ENCODE measurements around the gene NPM3.

NPM3 gene

DNA sequence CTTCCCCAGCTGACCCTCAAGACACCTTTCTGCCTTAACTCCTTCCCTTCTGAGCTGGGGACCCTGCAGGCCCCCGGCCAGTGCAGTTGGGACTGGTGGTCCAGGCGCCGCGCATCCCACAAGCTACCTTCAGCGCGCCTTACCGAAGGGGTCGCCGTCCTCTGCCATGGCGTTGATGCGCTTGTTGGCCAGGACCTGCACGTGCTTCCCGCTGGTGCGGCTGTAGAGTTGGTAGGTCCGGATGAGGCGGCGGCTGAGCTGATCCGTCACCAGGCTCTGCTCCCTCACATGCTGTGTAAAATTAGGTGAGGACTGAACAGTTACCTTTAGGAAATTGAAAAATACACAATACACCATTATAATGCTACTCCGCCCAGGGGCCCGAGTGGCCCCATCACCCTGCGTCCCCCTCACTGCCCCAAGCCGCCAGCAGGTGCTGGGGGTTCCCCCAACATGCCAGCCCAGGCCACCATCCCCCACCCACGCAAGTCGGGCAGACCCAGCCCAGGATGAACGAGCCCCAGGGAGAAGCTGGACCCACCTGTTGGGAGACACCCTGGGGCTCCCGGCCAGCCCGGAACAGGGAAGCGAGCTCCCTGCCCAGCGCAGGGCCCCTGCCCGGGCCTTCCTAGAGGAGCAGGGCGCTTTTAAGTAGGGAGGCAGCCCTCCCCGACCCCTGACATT is 8.5 kb downstream of the NPM3 start:
- no peak for DNase-seq (ENCODE audit: low spot score)

DNA sequence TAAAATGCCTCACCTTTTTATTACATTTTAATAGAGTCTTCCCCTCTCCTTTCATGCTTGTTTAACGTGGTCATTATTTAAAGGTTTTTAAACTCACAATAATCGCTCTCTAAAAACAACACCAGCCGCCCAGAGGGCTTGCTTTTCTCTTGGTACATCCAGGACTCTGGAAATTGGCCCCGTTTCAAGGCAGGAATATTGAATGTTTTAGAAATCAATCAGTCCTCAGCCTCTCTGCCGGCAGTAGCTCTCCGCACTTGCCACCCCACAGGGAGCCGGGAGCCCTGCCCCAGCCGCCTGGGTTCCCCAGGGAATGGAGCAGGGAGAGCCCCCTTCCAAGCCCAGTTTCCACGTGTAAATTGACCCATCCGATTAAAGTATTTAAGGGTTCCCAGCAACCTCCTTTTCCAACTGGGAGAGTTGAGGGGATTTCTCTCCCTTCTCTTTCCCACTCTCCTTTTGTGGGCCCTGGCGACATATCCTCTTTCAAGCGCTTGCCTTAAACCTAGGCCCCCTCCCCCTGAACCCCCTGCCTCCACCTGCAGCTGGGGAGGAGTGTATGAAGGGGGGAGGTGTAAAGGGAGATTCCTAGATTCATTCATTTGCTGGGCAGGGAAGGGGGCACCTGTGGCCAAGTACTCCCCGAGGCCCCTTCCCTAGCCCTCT is 9.2 kb downstream of the NPM3 start:
- no peak for DNase-seq (ENCODE audit: low spot score)

DNA sequence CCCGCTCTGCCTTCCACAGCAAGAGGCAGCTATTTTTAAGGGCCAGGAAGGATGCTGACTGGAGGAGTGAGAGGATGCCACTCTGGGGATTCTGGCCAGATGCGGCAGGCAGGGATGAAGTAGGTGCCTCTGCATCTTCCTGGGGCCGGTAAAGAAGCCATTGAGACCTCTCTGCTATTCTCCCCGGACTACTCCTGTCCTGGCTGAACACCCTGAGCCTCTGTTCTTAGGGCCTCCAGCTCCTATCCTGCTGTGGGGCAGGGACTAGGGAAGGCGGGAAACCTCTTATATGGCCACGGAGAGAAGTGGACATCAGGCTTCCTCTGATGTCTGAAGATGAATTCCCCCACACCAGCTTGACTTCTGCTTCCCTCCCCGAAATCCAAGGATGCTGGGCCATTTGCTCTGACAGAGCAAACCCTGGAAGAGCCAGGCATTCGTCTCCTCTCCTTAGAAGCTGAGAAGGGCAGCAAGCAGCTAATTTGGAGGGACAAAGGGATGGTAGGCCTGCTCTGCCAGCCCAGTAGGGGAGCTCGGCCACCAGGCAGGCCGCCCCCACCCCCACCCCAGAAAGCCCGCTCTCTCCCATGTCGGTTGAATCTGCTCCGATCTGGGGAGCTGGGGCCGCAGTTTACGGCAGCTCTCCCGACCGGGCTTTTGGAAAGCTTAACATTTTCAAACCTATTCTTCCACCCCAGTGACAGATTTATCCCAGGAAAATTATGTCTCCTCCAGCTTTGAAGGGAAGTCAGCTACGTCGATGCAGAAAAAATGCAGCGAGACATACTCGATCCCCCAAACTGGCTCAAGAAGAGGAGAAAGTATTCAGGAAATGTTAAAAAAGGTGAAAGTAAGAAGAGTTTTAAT is 10.1 kb downstream of the NPM3 start:
- no peak for DNase-seq (ENCODE audit: low spot score)

DNA sequence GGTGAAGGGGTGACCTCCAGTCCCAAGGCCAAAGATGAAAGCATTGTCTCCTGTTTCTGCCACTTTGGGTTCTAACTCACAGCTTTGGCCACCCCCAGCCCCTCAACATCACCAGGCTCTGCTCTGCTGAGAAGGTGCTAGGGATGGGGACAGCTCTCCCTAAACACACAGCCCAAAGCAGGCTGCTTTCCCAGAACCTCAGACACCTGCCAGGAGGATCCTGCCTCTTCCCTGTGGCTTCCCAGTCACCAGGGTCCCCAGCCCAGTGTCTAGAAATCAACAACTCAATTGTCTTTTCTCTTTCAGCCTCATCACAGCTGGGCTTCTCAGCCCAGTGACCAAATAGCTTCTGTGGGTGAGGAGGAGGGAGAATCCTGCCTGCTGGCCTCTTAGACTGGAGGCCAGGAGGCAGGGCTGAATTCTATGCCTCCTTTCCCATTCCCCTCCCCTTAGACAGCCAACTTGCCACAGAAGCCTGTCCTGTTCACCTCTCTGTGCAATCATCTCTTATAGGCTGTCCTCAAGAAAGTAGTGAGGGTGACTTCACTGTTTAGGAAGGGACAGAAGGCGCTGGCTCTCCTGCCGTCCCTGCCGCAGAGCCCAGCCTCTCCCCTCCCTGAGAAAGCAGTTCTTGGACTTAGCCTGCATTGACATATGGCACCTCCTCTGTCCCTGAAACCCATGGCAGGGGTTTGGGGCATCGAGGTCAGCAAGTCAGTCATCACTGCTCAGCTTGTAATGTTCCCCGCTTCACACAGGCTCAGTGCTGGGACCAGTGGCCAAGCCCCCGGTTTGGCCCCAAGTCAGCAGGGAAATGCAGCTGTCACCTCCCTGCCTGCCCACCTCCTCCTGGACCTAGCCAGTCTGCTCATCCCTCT is 11.0 kb downstream of the NPM3 start:
- no peak for DNase-seq (ENCODE audit: low spot score)

DNA sequence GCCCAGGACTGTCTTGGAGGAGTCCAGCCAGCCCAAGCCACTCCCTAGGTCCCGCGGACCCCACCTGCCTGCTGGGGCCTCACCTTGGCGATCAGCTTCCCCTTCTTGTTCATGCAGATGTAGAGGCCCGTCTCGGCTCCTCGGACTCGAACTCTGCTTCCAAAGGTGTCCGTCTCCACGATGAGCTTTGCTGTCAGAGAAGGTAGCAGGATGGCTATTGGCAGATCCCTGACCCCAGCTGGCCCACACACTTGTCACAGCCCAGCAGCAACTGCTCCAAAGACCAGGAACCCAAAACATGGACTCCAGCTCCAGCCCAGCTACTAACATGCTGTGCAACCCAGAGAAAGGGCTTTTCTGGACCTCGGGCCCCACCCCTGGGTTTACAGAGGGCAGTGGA is 11.9 kb downstream of the NPM3 start:
- no peak for DNase-seq (ENCODE audit: low spot score)

DNA sequence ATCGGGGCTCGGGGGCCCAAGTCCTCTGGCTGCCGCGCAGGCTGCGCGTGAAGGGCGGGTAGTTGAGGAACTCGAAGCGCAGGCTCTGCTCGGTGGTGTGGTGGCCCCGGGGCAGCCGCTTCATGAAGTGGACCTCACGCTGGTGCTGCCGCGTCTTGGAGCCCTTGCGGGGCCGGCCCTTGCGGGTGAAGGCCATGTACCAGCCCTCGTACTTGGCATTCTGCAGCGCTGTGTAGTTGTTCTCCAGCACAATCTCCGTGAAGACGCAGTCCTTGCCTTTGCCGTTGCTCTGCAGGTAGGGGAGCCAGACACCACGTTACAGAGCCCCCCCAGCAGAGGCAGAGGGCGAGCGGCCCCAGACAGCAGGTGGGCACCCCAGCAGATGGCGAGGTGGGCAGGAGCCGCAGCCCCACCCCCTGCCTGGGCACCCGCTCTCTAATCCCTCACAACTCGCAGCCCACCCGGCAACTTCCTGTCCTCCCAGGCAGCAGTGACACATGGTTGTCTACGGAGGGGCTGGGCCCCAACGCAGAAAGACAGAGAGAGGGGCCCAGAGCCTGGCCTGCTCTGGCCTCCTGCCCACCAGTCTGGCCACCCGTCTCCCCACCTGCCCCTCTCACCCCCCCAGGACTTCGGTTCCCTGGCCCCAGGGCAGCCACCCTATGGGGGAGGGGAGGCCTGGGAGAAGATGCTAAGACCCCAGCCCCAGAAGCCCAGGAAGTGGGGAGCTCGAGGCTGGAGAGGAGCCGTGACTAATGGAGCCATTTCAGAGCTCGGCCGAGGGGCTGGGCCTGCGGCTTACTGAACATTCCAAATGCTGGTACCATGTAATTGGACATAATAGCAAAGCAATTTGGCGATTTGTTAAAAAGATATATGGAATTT is 12.7 kb downstream of the NPM3 start:
- DNase-seq (ENCODE audit: low spot score): no peak

DNA sequence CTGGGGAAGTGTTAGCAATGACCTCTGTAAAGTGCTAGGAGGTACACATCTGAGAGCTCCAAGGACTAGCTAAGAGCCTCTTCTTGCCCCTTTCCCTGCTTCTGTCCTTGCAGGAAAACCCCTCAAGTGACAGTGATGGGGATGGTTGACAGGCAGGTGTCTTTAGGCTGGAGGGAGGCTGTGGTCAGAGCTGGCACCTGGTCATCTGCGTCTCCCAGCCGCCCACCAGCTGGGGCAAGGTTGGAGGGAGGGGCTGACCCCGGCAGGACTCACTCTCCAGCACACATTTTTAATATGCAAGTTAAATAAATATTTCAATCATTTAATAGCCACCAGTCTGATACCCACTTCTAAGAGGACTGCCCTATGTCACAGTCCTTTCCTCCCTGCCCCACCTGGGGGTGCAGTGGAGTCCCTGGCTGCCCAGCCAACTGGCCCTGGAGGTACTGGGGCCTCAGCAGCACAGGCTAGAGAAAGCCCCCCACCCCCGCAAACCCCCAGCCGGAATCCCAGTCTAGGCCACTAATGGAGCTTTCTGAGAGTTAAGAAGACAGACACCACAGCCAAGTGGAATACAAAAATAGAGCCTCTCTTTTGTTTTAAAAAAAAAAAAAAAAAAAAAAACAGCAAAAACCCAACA is 13.6 kb downstream of the NPM3 start:
- DNase-seq (ENCODE audit: low spot score): no peak

DNA sequence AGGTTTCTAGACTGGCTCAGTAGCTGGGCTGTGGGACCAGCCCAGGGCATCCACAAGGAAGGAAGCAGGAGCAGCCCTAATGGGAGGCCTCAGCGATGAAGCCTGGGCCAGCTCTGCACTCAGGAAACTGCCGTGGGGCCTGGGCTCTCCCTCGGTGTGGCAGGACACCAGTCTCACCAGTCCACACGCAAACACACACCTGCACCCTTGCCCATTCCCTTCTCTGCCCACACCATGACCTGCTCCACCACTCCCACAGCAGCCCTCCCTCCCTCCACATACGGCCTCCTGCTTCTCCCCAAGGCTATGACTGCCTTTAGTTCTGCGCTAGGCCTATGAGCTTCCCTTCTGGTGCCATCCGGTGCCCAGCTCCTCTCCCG is 14.5 kb downstream of the NPM3 start:
- DNase-seq (ENCODE audit: low spot score): no peak

DNA sequence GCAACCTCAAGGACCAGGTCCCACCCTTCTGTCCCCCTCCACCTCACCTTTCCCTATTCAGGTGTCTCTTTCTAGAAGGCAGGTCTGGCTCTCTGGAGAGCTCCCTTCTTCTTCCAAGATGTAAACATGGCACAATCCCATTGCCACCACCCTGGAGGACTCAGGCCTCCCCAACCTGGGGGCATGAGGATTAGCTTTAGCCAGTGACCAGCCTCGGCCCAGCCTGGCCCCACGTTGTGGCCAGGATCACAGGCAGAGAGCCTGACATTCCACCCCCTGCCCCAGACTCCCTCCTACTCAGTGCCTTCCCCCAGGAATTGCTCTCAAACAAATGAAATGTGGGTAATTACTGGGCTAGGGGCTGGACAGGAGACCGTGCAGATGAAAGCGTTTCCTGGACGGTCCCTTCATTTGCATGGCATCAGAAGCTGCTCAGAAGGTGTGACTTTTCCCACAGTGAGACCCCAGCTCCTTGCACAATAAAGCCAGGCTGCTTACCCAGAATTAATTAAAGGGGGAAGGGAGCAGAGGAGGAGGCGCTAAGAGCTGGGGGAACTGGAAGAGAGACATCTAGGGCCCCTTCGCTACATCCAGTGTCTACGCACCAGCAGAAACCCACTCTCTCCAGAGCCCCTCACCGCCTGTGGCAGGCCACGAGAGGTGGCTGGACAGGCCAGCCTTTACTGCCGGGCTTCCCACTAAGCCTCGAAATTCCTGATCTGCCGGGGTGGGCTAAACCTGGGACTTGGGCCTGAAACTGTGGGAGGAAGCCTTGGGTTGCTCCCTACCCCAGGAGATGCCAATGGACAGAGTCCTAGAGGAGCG is 15.1 kb downstream of the NPM3 start:
- no peak for DNase-seq (ENCODE audit: low spot score)

DNA sequence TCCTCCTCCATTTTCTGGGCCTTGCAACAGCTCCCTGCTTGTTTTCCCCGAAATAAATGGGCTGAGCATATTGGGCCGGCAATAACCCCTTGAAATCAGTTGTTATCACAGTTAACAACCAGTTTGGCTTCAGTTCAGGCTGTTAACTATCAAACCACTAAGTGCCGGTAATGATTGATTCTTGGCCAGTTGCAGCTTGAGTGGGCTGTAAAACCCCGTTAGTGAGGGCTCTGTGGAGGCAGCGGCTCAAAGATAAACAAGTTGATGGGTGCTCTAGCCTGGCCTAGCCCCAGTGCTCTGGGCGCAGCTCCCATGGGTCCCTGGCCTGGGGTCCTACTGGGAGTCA is 15.7 kb downstream of the NPM3 start:
- no peak for DNase-seq (ENCODE audit: low spot score)

DNA sequence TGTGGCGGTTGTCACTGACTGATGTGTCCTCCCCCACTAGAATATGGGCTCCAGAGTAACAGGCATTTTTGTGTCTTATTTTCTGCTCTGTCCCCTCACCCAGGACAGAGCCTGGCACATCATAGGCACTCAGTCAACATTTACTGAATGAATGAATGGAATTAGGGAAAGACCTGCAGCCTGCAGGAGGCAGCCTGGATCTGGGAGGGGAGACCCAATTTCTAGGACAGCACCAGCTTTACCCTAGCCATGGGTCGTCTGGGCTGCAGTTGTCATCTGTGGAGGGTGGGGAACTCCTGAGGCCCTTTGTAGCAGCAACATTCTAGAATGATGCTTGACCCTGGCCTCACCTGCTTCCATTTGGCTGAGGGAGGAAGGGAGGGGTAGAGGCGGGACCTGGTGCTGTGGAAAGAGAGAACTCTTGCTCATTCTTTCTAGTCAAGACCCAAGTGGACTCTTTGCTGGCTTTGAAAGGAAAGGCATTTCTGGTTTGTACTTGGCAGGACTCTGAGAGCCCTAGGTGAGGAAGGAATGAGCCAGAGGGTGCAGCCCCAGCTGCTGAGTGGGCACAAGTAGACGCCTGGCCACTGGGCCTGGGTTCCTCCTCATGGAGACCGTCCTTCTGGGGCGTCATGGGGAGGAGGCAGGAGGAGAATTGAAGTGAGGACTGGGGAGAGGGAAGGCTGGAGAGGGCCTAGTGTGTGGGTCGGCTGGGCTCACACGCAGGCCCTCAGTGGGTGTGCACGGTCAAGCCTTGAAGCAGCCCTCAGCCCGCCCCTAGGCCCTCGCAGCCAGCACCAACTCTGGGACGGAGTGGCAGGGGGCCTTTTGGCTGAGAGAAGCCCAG is 16.3 kb downstream of the NPM3 start:
- no peak for DNase-seq (ENCODE audit: low spot score)

DNA sequence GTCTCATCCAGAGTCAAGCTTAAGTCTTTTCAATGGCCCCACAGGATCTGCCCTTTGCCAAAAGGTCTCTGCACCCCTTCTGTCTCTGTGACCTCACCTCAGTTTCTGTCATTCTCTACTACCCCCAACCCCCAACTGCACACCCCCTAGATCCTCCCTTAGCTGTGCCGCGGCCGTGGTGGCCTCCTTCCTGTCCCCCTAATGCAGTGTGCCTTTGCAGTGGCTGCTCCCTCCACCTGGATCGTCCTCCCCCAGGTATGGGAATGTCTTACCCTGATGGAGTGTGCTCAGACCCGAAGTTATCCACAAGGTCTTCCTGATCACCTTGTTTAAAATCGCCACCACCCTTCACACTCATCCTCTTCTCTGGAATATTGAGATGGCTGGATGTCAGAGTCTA is 16.9 kb downstream of the NPM3 start:
- no peak for DNase-seq (ENCODE audit: low spot score)

DNA sequence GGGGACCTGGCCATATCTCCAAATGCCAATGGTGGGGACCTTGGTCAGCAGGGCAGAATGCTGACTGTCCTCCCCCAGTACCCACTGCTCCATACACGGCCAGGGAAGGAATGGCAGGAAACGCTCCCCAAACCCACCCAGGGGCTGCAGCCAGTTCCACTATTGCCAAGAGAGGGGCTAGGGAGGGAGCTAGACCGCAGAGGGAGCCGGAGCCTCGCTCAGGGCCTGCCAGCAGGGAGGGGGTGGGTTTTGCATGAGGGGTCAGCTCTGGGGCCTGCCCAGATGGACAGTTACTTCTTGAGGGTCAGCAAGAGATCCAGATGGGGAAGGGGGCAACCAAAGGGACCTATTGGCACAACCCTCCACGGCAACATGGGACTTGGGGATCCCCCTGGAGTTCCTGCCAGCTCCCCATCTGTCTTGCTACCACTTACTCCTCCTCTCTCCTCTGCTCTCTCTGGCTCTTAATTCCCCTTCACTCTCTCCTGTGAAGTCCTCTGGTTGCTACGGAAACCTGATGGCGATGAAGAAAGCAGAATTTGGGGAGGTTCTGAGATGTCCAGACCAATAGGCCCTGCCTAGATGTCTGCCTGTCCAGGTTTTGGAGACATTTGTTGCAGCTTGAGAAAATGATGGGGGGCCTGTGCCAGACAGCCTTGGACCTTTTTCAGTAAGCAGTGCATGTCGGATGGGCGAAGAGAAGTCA is 20.0 kb downstream of the NPM3 start:
- no peak for DNase-seq (ENCODE audit: low spot score)

DNA sequence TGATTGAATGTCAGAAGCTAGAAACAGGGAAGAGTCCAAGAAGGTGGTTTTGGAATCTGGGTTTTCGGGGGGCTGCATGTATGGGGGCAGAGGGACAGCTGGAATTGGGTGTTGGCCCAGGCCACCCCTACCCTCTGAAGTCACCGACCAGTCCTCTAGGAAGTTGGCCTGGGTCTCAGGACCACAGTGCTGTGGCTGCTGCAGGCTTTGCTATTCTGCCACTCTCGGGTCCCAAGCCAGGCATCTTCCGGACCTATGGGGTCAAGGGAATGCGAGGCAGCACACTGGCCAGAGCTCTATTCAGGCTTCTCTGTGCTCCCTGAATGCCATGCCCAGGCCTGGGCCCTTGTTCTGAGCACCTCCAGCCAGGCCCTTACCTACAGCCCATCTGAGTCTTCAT is 20.5 kb downstream of the NPM3 start:
- no peak for DNase-seq (ENCODE audit: low spot score)

DNA sequence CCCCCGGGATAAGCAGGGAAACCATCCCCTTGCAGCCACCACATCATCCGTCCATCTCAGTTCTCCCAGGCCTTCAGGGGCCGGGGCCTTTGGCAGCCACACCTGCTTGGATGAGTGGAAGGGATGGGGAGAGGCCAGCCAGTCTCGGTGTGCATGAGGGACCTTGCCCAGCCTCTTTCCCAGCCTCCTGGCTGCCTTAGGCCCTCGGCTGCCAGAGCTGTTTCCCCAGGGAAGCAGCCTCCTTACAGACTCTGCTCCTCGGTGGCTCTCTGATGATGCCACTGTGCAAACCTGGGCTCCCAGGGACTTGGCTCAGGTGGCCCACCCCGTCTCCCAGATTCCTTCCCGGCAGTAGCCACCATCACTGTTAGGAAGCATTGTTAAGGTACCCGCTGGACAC is 22.0 kb downstream of the NPM3 start:
- DNase-seq (ENCODE audit: low spot score): no peak

DNA sequence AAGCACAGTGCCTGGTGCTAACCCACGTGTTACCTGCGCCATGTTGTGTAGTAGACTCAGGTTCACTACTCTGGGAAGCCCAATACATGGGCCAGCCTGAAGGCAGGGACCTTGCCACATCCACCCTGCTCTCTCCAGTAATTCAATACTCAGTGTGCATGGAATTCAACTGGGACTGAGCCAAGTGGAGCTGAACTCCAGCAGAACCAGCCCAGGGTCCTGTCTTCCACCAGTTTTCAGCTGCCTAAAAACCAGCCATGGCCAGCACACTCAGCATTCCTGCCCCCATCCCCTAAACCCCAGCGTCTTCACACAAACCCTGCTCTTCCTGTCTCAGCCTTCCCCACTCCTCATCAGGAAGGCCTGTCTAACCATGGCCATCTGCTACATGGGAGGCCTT is 22.7 kb downstream of the NPM3 start:
- no peak for DNase-seq (ENCODE audit: low spot score)

DNA sequence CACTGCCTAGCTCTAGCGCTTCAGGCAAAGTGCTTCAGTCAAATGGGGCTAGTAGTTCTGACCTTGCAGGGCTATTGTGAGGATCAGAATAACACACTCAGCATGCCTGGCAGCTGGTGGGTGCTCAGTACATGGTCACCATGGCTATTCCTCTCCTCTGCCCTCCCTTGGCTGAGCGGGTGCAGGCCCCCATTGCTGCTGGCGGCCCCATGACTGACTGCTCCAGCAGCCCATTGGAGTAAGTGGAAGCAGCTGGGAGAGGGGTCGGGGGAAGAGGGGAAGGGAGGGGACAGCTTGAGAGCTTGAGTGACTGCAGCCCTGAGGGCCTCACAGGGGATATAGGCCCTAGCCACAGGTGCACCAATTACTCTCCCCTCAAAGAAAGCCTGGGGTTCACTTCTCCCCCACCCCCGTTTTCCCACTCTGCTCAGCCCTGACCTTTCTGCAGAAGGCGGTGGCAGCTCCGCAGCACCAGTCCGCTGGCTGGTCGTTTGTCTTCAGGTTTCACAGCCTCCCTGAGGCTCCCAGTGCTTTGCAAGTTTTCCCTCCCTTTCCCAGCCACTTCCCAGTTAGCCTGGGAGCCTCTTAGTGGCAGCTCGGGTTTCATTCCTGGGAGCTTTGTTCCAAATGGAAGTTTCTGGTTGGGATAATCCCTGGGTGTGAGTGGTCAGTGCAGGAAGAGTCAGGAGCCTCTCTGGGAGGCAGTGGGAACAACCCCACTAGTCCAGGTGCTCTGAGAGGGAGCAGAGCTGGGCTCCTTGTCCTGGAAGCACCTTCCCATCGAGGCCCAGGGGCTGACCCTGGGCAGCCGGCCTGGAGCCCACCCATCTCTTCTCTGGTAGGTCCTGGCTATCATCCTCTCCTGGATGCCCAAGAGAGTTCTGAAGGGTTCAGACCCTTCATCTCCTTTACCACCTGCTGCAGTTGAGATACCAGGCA is 23.7 kb downstream of the NPM3 start:
- no peak for DNase-seq (ENCODE audit: low spot score)
